HEK293 (cell line): ENCODE results near the gene RPAP3.

Experiments used
- KLF9 ChIP-seq: fragments of 450-650 bp; formaldehyde crosslinking; IDR thresholded peaks from 2 replicates; pipeline ENCODE4 v1.5.1; 2016; ENCODE audit warnings: missing biosample characterization, missing genetic modification characterization, low read depth
- SALL2 ChIP-seq: fragments of 450-650 bp; formaldehyde crosslinking; IDR thresholded peaks from 2 replicates; pipeline ENCODE4 v1.5.0; 2017; ENCODE audit warnings: missing biosample characterization, mild to moderate bottlenecking, missing genetic modification characterization, borderline replicate concordance
- ZFP3 ChIP-seq: fragments of 450-650 bp; formaldehyde crosslinking; IDR thresholded peaks from 2 replicates; pipeline ENCODE4 v1.5.1; 2016; ENCODE audit warnings: low read depth, missing biosample characterization, missing genetic modification characterization
- ZNF274 ChIP-seq, 2 experiments: fragments of 200-500 bp in 1 of 2; fragments of 450-650 bp in 1 of 2; sonication (Bioruptor generic) in 1 of 2; formaldehyde crosslinking in 1 of 2; IDR thresholded peaks; 2 replicates each; pipeline versions ENCODE4 v1.5.1 to v1.6.1; 2014 to 2016; ENCODE audit warnings: borderline replicate concordance in 1 of 2, inconsistent platforms in 1 of 2, low read length in 1 of 2, missing biosample characterization in 1 of 2, missing genetic modification characterization in 1 of 2
- TF ChIP-seq, protein P1 (sequence below): sonication (generic); formaldehyde crosslinking; IDR thresholded peaks from 2 replicates; pipeline ENCODE4 v1.8.1; 2022; ENCODE audit warnings: mild to moderate bottlenecking, moderate library complexity, missing genetic modification reagents
- TF ChIP-seq, protein P2 (sequence below): fragments of 450-650 bp; formaldehyde crosslinking; IDR thresholded peaks from 2 replicates; pipeline ENCODE4 v1.5.1; 2016; ENCODE audit warnings: missing biosample characterization, missing genetic modification characterization

DNA sequence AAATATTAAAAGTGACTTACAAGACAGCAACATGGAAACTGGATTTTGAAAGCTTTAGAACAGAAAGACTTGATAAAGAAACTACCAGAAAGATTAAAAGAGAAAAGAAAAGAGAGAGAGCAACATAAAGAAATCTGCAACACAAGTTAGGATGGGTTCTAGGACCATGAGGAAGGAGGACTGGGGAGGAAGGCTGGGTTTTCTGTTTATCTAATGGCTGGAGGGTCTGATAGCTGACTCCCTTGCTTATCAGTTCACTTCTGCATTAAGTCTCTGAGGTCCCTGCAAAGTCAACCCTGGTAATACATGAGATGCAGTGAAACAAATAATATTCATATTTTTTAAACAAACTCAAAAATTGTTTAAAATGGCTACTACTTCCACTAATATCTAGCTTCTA is 90.1 kb downstream of the RPAP3 start:
- TF ChIP-seq, protein P1, sequence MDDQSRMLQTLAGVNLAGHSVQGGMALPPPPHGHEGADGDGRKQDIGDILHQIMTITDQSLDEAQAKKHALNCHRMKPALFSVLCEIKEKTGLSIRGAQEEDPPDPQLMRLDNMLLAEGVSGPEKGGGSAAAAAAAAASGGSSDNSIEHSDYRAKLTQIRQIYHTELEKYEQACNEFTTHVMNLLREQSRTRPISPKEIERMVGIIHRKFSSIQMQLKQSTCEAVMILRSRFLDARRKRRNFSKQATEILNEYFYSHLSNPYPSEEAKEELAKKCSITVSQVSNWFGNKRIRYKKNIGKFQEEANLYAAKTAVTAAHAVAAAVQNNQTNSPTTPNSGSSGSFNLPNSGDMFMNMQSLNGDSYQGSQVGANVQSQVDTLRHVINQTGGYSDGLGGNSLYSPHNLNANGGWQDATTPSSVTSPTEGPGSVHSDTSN (CRISPR knock-in tag): no peak
- TF ChIP-seq ZNF274 (IDR thresholded peaks at IDR 0.05; ENCODE audit: low read length) (no peak), ZNF274 (tag by site-specific recombination; IDR thresholded peaks at IDR 0.05; ENCODE audit: borderline replicate concordance) (no peak), SALL2 (no peak), ZFP3 (tag by site-specific recombination) (no peak), KLF9 (tag by site-specific recombination) (no peak)
- TF ChIP-seq, protein P2, sequence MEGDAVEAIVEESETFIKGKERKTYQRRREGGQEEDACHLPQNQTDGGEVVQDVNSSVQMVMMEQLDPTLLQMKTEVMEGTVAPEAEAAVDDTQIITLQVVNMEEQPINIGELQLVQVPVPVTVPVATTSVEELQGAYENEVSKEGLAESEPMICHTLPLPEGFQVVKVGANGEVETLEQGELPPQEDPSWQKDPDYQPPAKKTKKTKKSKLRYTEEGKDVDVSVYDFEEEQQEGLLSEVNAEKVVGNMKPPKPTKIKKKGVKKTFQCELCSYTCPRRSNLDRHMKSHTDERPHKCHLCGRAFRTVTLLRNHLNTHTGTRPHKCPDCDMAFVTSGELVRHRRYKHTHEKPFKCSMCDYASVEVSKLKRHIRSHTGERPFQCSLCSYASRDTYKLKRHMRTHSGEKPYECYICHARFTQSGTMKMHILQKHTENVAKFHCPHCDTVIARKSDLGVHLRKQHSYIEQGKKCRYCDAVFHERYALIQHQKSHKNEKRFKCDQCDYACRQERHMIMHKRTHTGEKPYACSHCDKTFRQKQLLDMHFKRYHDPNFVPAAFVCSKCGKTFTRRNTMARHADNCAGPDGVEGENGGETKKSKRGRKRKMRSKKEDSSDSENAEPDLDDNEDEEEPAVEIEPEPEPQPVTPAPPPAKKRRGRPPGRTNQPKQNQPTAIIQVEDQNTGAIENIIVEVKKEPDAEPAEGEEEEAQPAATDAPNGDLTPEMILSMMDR (tag by site-specific recombination): no peak
